ENCODE measurements around the gene TMEM92. TPM values are rescaled to one million over a fixed set of nuclear protein-coding genes. Genes with fewer than 3 reads are reported as not detected.

The TMEM92 gene
- total and polyA plus RNA-seq, 10 of the 15 experiments (the other 5 are each of a cell fraction or from before 2014, with no cell fraction given), result 0.11 to 1.2 (median 0.32) TPM

GRCh38 chr17:50265690-50266315 is 8.5 kb upstream of the TMEM92 start:
- Histone ChIP-seq H3K79me2 (ENCODE audit: control insufficient read depth, insufficient read depth, low read length) (no peaks in the 10 kb centered on the region), H2AFZ (ENCODE audit: control insufficient read depth, low read depth, low read length) (no peak overlapping the region), H3K27ac (ENCODE audit: control insufficient read depth, insufficient read depth) (no peak overlapping the region), H3K4me2 (ENCODE audit: control insufficient read depth, insufficient read depth) (no peak overlapping the region), H3K27me3 (replicated peaks in 1 of 2; ENCODE audit: control insufficient read depth in 2 of 2, insufficient read depth in 2 of 2, low read length in 1 of 2) (no peaks in the 10 kb centered on the region; a peak in 1 of 4 replicates), H3K4me1 (ENCODE audit: control insufficient read depth, insufficient read depth, low read length) (no peaks in the 10 kb centered on the region), H3K36me3 (ENCODE audit: control insufficient read depth in 2 of 2, insufficient read depth in 2 of 2, low read length in 1 of 2) (no peaks in the 10 kb centered on the region), H3K4me3 (no peak overlapping the region), H4K20me1 (ENCODE audit: control insufficient read depth, insufficient read depth) (no peaks in the 10 kb centered on the region), H3K9me3 (replicated peaks; ENCODE audit: control insufficient read depth, insufficient read depth, low read length) (no peaks in the 10 kb centered on the region), H3K9ac (ENCODE audit: control insufficient read depth, insufficient read depth, low read length) (no peak overlapping the region)
- ChIA-PET RAD21 (ENCODE audit: unreplicated experiment) (interaction anchor here (5.6 kb wide), 1 partner anchor 63 kb away, joined by 51 read pairs; the partner anchor contains the start of gene COL1A1), POLR2A (interaction anchor here (0.6 to 1.2 kb wide), 2 partner anchors 24 to 61 kb away, joined by 3 to 4 read pairs; no protein-coding TSS in a partner anchor), SMC1A (ENCODE audit: uncharacterized antibody, unreplicated experiment) (interaction anchor here (1.2 to 1.3 kb wide), 2 partner anchors 65 to 96 kb away, joined by 3 to 4 read pairs; no protein-coding TSS in a partner anchor), CTCF (interaction anchor here (0.8 to 19.2 kb wide), 6 partner anchors 9 to 66 kb away, joined by 3 to 298 read pairs (median 4); partner anchors contain the start of genes COL1A1 and TMEM92)
- ATAC-seq (no peak), FAIRE-seq (no peak), DNase-seq (ENCODE audit: low read depth, low spot score) (no peak)
- intact Hi-C loops (cut with micrococcal nuclease; ENCODE audit: unreplicated experiment), result no loop called here
- peak; percentile 64; the same call in 1 of the 2 replicates for TF ChIP-seq NFXL1 (IDR thresholded peaks at IDR 0.05; ENCODE audit: borderline replicate concordance)
- TF ChIP-seq IKZF1 (conservative IDR thresholded peaks at IDR 0.05), result no peak
- BruUV-seq (replicated peaks), result no TSS peak
- 38% methylated on average over 10 of the region's 10 CpGs for WGBS (ENCODE audit: insufficient coverage, insufficient replicate concordance, low lambda C conversion rate, missing lambda C conversion rate)
- in situ Hi-C loops (cut with MboI), result no loop called here

- TF ChIP-seq CREB1 (IDR thresholded peaks at IDR 0.05; ENCODE audit: low read depth), result no peak
- RAD21 ChIA-PET (ENCODE audit: unreplicated experiment), result interaction anchor here (5.6 kb wide), 1 partner anchor 64 kb away, joined by 51 read pairs; the partner anchor contains the start of gene COL1A1
- BruUV-seq (replicated peaks), result no TSS peak
- Histone ChIP-seq H3K4me2 (ENCODE audit: control insufficient read depth, insufficient read depth) (no peak overlapping the region), H3K27me3 (replicated peaks in 1 of 2; ENCODE audit: control insufficient read depth in 2 of 2, insufficient read depth in 2 of 2, low read length in 1 of 2) (no peaks in the 10 kb centered on the region; a peak in 1 of 4 replicates), H3K27ac (ENCODE audit: control insufficient read depth, insufficient read depth) (no peak overlapping the region), H3K79me2 (ENCODE audit: control insufficient read depth, insufficient read depth, low read length) (no peaks in the 10 kb centered on the region), H3K9ac (ENCODE audit: control insufficient read depth, insufficient read depth, low read length) (no peak overlapping the region), H2AFZ (ENCODE audit: control insufficient read depth, low read depth, low read length) (no peak overlapping the region), H3K9me3 (replicated peaks; ENCODE audit: control insufficient read depth, insufficient read depth, low read length) (no peaks in the 10 kb centered on the region), H3K4me3 (no peak overlapping the region), H4K20me1 (ENCODE audit: control insufficient read depth, insufficient read depth) (no peaks in the 10 kb centered on the region), H3K36me3 (ENCODE audit: control insufficient read depth in 2 of 2, insufficient read depth in 2 of 2, low read length in 1 of 2) (no peaks in the 10 kb centered on the region), H3K4me1 (ENCODE audit: control insufficient read depth, insufficient read depth, low read length) (no peaks in the 10 kb centered on the region)
- intact Hi-C loops (cut with micrococcal nuclease; ENCODE audit: unreplicated experiment), result no loop called here
- in situ Hi-C loops (cut with MboI), result no loop called here
- SMC1A ChIA-PET (ENCODE audit: uncharacterized antibody, unreplicated experiment), result interaction anchor here (1.2 to 9.4 kb wide), 4 partner anchors 28 to 97 kb away, joined by 3 to 87 read pairs (median 6); no protein-coding TSS in a partner anchor
- FAIRE-seq (no peak), DNase-seq (ENCODE audit: low read depth, low spot score) (no peak), ATAC-seq (no peak)
- POLR2A ChIA-PET, result interaction anchor here (0.6 to 1.2 kb wide), 2 partner anchors 24 to 62 kb away, joined by 3 to 4 read pairs; no protein-coding TSS in a partner anchor
- CTCF ChIA-PET, result interaction anchor here (0.8 to 19.2 kb wide), 4 partner anchors 8 to 50 kb away, joined by 3 to 298 read pairs (median 4); partner anchors contain the start of gene TMEM92
- 23% methylated on average over 13 of the region's 13 CpGs for WGBS (ENCODE audit: insufficient coverage, insufficient replicate concordance, low lambda C conversion rate, missing lambda C conversion rate)
Observed at GRCh38 chr17:50266384-50267073, 7.7 kb upstream of the TMEM92 start.

Measured in GM12878 (cell line).